ENCODE data around the gene CENPW.

DNA sequence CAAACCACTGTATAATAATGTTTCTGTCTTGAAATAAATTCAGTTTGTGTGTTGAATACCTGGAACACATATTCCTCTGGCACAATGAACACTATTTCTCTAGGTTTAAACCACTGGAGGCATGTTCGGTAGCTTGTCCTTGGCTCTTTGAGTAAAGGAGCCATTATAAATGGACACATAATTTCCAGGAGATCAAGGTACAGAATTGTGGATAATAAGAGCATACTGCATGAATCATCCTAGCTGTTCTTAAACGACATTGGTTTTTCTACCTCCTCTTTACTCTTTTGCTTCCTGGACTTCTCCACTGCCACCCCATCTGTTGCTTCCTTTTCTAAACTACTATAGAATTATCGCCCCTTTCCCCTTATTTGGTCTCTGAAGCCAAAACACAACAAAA is 1.2 kb downstream of the CENPW start:
- TF ChIP-seq ZNF324 (tag by site-specific recombination; IDR thresholded peaks at IDR 0.05) (no peak), ZNF239 (tag by site-specific recombination; IDR thresholded peaks at IDR 0.05) (no peak), ZNF791 (tag by site-specific recombination; IDR thresholded peaks at IDR 0.05) (no peak), ZNF24 (tag by site-specific recombination; IDR thresholded peaks at IDR 0.05) (no peak), ZNF843 (tag by site-specific recombination; IDR thresholded peaks at IDR 0.05) (no peak), TCF7L2 (IDR thresholded peaks at IDR 0.05; ENCODE audit: borderline replicate concordance, low read depth, low read length) (no peak), YY1 (tag by site-specific recombination; IDR thresholded peaks at IDR 0.05) (no peak), ZNF624 (tag by site-specific recombination; IDR thresholded peaks at IDR 0.05) (no peak), CTCF (tag by site-specific recombination; IDR thresholded peaks at IDR 0.05) (no peak), ZNF580 (tag by site-specific recombination; IDR thresholded peaks at IDR 0.05) (no peak), ZNF398 (tag by site-specific recombination; IDR thresholded peaks at IDR 0.05) (no peak), GLI4 (tag by site-specific recombination; IDR thresholded peaks at IDR 0.05) (no peak), ZNF776 (tag by site-specific recombination; IDR thresholded peaks at IDR 0.05; ENCODE audit: borderline replicate concordance) (no peak)
- TF ChIP-seq, protein P1, sequence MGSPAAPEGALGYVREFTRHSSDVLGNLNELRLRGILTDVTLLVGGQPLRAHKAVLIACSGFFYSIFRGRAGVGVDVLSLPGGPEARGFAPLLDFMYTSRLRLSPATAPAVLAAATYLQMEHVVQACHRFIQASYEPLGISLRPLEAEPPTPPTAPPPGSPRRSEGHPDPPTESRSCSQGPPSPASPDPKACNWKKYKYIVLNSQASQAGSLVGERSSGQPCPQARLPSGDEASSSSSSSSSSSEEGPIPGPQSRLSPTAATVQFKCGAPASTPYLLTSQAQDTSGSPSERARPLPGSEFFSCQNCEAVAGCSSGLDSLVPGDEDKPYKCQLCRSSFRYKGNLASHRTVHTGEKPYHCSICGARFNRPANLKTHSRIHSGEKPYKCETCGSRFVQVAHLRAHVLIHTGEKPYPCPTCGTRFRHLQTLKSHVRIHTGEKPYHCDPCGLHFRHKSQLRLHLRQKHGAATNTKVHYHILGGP (tag by site-specific recombination; IDR thresholded peaks at IDR 0.05), result no peak
